Neural progenitor cell (in vitro differentiated cells): Measurements from ENCODE around the gene BEX3. TPM values are rescaled to one million over a fixed set of nuclear protein-coding genes. Genes with fewer than 3 reads are reported as not detected.

Source experiments
- DNase-seq: peaks from one replicate; pipeline ENCODE4 v3.0.0-alpha.2; 2016; ENCODE audit warnings: low spot score
- H2AFZ ChIP-seq: fragments of 200-600 bp; sonication (generic); replicated peaks from 2 replicates; pipeline ENCODE4 v1.6.1; 2016; ENCODE audit warnings: antibody characterized with exemption
- H3F3A ChIP-seq: fragments of 200-600 bp; sonication (generic); 2 replicates; pipeline ENCODE4 v1.6.1; 2016; ENCODE audit warnings: antibody characterized with exemption, low read depth
- H3K27ac ChIP-seq: fragments of 200-600 bp; sonication (generic); 2 replicates; pipeline ENCODE4 v1.5.1; 2016; ENCODE audit warnings: mild to moderate bottlenecking
- H3K27me3 ChIP-seq: fragments of 200-600 bp; sonication (generic); 2 replicates; pipeline ENCODE4 v1.6.1; 2016; ENCODE audit warnings: mild to moderate bottlenecking, moderate library complexity
- H3K36me3 ChIP-seq: fragments of 200-600 bp; sonication (generic); 2 replicates; pipeline ENCODE4 v1.5.1; 2016
- H3K4me1 ChIP-seq: fragments of 200-600 bp; sonication (generic); 2 replicates; pipeline ENCODE4 v1.6.1; 2016; ENCODE audit warnings: mixed run types
- H3K4me2 ChIP-seq: fragments of 200-600 bp; sonication (generic); 2 replicates; pipeline ENCODE4 v1.6.1; 2016
- H3K4me3 ChIP-seq: fragments of 200-600 bp; sonication (generic); 2 replicates; pipeline ENCODE4 v1.5.1; 2016
- H3K79me2 ChIP-seq: fragments of 200-600 bp; sonication (generic); 2 replicates; pipeline ENCODE4 v1.6.1; 2016; ENCODE audit warnings: low read depth
- H3K9ac ChIP-seq: fragments of 200-600 bp; sonication (generic); 2 replicates; pipeline ENCODE4 v1.6.1; 2016
- H3K9me3 ChIP-seq: fragments of 200-600 bp; sonication (generic); 2 replicates; pipeline ENCODE4 v1.5.1; 2016; ENCODE audit warnings: low read depth
- H4K20me1 ChIP-seq: fragments of 200-600 bp; sonication (generic); 2 replicates; pipeline ENCODE4 v1.6.1; 2016; ENCODE audit warnings: low read depth
- H3K27ac Mint-ChIP-seq: 3 replicates; pipeline ENCODE4 v1.8.0; 2021; ENCODE audit warnings: mixed read lengths
- H3K27me3 Mint-ChIP-seq: 2 replicates; pipeline ENCODE4 v1.8.0; 2022; ENCODE audit warnings: low read depth, mild to moderate bottlenecking, inconsistent platforms, moderate library complexity, mixed read lengths; ENCODE audit not compliant: insufficient read depth
- H3K36me3 Mint-ChIP-seq: 3 replicates; pipeline ENCODE4 v1.8.0; 2021; ENCODE audit warnings: mixed read lengths
- H3K4me1 Mint-ChIP-seq: 3 replicates; pipeline ENCODE4 v1.8.0; 2021; ENCODE audit warnings: mixed read lengths
- H3K4me3 Mint-ChIP-seq: 3 replicates; pipeline ENCODE4 v1.8.0; 2021; ENCODE audit warnings: mild to moderate bottlenecking, moderate library complexity, mixed read lengths
- H3K9me3 Mint-ChIP-seq: 3 replicates; pipeline ENCODE4 v1.8.0; 2020; ENCODE audit warnings: mixed read lengths
- CTCF ChIP-seq: fragments of 200-600 bp; sonication (generic); IDR thresholded peaks from 2 replicates; pipeline ENCODE4 v1.5.1; 2017; ENCODE audit warnings: antibody characterized with exemption, mild to moderate bottlenecking
- EZH2 ChIP-seq: fragments of 200-600 bp; sonication (generic); IDR thresholded peaks from 2 replicates; pipeline ENCODE4 v1.6.1; 2017; ENCODE audit warnings: antibody characterized with exemption, mild to moderate bottlenecking, moderate library complexity
- EZH2phosphoT487 ChIP-seq: fragments of 200-600 bp; sonication (generic); IDR thresholded peaks from 2 replicates; pipeline ENCODE4 v1.6.1; 2017; ENCODE audit warnings: antibody characterized with exemption
- total RNA-seq: library from RNA; depleted of rRNA; stranded (reverse); fragments of >200 nt; gene quantifications from 2 replicates; pipeline ENCODE4 v1.2.3, GENCODE V29; 2015; ENCODE audit warnings: low replicate concordance

Gene BEX3
- total RNA-seq, 1 donor from 2014 or later, result 392 TPM

DNA sequence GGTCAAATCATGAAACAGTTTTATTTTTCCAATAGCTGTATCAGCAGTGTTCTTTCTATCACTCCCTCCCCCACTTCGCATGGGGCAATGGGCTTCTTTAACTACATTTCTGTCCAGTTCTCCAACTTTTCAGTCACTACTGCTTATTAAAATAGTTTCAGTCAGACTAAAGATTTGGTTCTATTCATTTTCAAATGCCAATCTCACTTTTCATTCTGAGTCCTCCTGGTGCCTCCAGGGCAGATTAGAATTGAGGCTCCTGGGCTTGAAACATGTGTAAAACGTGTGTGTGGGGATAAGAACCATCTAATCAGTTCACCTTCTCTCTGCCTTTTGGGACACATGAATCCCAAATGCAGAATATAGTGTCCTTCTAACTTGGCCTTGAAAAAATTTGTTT, 3.5 kb upstream of the BEX3 start:
- H3K9ac ChIP-seq, result no peak overlapping the region
- DNase-seq, result no peak
- H3K4me3 Mint-ChIP-seq, result no peak overlapping the region
- H4K20me1 ChIP-seq, result no peaks in the 10 kb centered on the region
- H3K4me1 ChIP-seq, result no peaks in the 10 kb centered on the region
- H3K27me3 Mint-ChIP-seq, result peaks cover 9% of the 10 kb centered on the region
- H3K27me3 ChIP-seq, result no peaks in the 10 kb centered on the region
- no peaks in the 10 kb centered on the region for H3K36me3 ChIP-seq
- H3K4me2 ChIP-seq, result no peak overlapping the region
- H3K27ac Mint-ChIP-seq, result no peak overlapping the region
- no peaks in the 10 kb centered on the region for H3K9me3 ChIP-seq
- H3K79me2 ChIP-seq, result peaks cover 20% of the 10 kb centered on the region
- H3K27ac ChIP-seq, result no peak overlapping the region
- H3K4me3 ChIP-seq, result no peak overlapping the region
- H2AFZ ChIP-seq, result no peak overlapping the region
- H3K36me3 Mint-ChIP-seq, result peaks cover 4% of the 10 kb centered on the region
- peaks cover 2% of the 10 kb centered on the region for H3K9me3 Mint-ChIP-seq
- peaks cover 6% of the 10 kb centered on the region for H3F3A ChIP-seq
- TF ChIP-seq CTCF, result no peak
- no peak for TF ChIP-seq EZH2
- TF ChIP-seq EZH2phosphoT487, result no peak
- H3K4me1 Mint-ChIP-seq, result peaks cover 11% of the 10 kb centered on the region

DNA sequence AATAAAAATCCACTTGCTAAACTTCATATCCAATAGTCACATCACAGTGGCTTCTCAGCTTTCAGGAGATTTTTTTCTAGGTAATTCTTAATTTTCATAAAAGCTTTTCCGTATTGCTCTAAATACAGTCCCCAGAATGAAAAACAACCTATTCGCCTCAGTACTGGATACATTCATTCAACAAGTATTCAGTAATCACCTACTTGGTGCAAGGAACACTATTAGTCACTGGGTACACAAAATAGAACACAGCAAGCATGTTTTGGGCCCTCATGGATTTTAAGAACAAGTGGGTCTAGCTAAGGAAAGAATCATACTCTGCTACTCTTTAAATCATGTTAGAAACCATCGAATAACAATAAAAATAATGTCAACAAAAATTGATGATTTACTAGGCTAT, 2.8 kb upstream of the BEX3 start:
- H3K36me3 Mint-ChIP-seq, result peaks cover 7% of the 10 kb centered on the region
- peaks cover 2% of the 10 kb centered on the region for H3K9me3 Mint-ChIP-seq
- H3K4me1 ChIP-seq, result no peaks in the 10 kb centered on the region
- H3F3A ChIP-seq, result peaks cover 11% of the 10 kb centered on the region
- H3K4me2 ChIP-seq, result no peak overlapping the region
- H4K20me1 ChIP-seq, result no peaks in the 10 kb centered on the region
- H3K27ac ChIP-seq, result no peak overlapping the region
- no peaks in the 10 kb centered on the region for H3K27me3 ChIP-seq
- H3K9ac ChIP-seq, result no peak overlapping the region
- H3K4me3 ChIP-seq, result no peak overlapping the region
- no peaks in the 10 kb centered on the region for H3K36me3 ChIP-seq
- peaks cover 27% of the 10 kb centered on the region for H3K79me2 ChIP-seq
- no peak overlapping the region for H2AFZ ChIP-seq
- peaks cover 16% of the 10 kb centered on the region for H3K4me1 Mint-ChIP-seq
- no peak overlapping the region for H3K4me3 Mint-ChIP-seq
- no peaks in the 10 kb centered on the region for H3K9me3 ChIP-seq
- TF ChIP-seq EZH2 (no peak), CTCF (no peak), EZH2phosphoT487 (no peak)
- peaks cover 9% of the 10 kb centered on the region for H3K27me3 Mint-ChIP-seq
- no peak for DNase-seq
- no peak overlapping the region for H3K27ac Mint-ChIP-seq

- peak overlapping the region; percentile 78 for H3K4me3 ChIP-seq
- DNase-seq, result peak; percentile 57
- peaks cover 19% of the 10 kb centered on the region for H3K4me1 Mint-ChIP-seq
- H3K79me2 ChIP-seq, result peaks cover 27% of the 10 kb centered on the region
- TF ChIP-seq EZH2phosphoT487, result no peak
- no peak for TF ChIP-seq EZH2
- no peak for TF ChIP-seq CTCF
- no peaks in the 10 kb centered on the region for H3K36me3 ChIP-seq
- H3K36me3 Mint-ChIP-seq, result peaks cover 11% of the 10 kb centered on the region
- peak overlapping the region; percentile 90 for H3K4me3 Mint-ChIP-seq
- no peaks in the 10 kb centered on the region for H3K4me1 ChIP-seq
- no peaks in the 10 kb centered on the region for H4K20me1 ChIP-seq
- peak overlapping the region; percentile 80 for H3K9ac ChIP-seq
- H3K27me3 ChIP-seq, result no peaks in the 10 kb centered on the region
- peak overlapping the region; percentile 77 for H3K27ac Mint-ChIP-seq
- no peaks in the 10 kb centered on the region for H3K9me3 ChIP-seq
- H3K27ac ChIP-seq, result peak overlapping the region; percentile 80
- peaks cover 18% of the 10 kb centered on the region for H3F3A ChIP-seq
- no peak overlapping the region for H2AFZ ChIP-seq
- H3K27me3 Mint-ChIP-seq, result peaks cover 9% of the 10 kb centered on the region
- H3K4me2 ChIP-seq, result peak overlapping the region; percentile 84
- H3K9me3 Mint-ChIP-seq, result peaks cover 2% of the 10 kb centered on the region
These were observed 614 bp downstream of the BEX3 start for GRCh38 chrX:103376979-103377324.
